ENCODE results near the gene NTHL1.

DNA sequence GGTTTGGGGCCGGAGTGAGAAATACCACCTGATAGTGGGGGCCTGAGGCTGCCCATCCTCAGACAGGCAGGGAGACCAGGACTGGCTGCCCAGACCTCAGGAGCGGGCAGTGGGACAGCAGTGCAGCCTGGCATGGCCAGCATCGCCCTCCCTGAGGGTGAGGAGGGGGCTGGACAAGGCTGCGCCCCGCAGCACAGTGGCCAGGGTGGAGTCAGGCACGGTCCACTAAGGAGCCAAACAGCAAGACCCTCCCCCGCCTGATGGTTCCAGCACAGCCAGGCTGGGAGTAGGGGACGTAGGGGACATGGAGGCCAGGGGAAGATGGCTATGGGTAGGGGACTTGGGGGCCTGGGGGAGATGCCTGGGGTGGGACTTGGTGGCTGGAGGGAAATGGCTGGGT, 41.3 kb downstream of the NTHL1 start:
- TF ChIP-seq, protein P1, sequence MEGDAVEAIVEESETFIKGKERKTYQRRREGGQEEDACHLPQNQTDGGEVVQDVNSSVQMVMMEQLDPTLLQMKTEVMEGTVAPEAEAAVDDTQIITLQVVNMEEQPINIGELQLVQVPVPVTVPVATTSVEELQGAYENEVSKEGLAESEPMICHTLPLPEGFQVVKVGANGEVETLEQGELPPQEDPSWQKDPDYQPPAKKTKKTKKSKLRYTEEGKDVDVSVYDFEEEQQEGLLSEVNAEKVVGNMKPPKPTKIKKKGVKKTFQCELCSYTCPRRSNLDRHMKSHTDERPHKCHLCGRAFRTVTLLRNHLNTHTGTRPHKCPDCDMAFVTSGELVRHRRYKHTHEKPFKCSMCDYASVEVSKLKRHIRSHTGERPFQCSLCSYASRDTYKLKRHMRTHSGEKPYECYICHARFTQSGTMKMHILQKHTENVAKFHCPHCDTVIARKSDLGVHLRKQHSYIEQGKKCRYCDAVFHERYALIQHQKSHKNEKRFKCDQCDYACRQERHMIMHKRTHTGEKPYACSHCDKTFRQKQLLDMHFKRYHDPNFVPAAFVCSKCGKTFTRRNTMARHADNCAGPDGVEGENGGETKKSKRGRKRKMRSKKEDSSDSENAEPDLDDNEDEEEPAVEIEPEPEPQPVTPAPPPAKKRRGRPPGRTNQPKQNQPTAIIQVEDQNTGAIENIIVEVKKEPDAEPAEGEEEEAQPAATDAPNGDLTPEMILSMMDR (IDR thresholded peaks at IDR 0.05; ENCODE audit: control extremely low read depth in 1 of 3, insufficient read depth in 1 of 3, low read depth in 1 of 3, low read length in 3 of 3), result no peak
- TF ChIP-seq CREB1 (IDR thresholded peaks at IDR 0.05) (no peak), CEBPB (IDR thresholded peaks at IDR 0.05; ENCODE audit: low read depth, low read length) (no peak), HDAC2 (IDR thresholded peaks at IDR 0.05; ENCODE audit: borderline replicate concordance in 1 of 2, low read depth in 2 of 2, low read length in 2 of 2) (no peak), SUZ12 (IDR thresholded peaks at IDR 0.05; ENCODE audit: low read length) (no peak), TBP (IDR thresholded peaks at IDR 0.05; ENCODE audit: low read depth, low read length) (no peak), EP300 (IDR thresholded peaks at IDR 0.05; ENCODE audit: borderline replicate concordance in 1 of 2, low read depth in 2 of 2, low read length in 2 of 2) (no peak), POLR2A (IDR thresholded peaks at IDR 0.05; ENCODE audit: control extremely low read depth in 1 of 2, low read depth in 2 of 2, low read length in 2 of 2) (no peak), RBBP5 (IDR thresholded peaks at IDR 0.05; ENCODE audit: borderline replicate concordance, low read depth, low read length) (no peak)
- TF ChIP-seq, protein P2, sequence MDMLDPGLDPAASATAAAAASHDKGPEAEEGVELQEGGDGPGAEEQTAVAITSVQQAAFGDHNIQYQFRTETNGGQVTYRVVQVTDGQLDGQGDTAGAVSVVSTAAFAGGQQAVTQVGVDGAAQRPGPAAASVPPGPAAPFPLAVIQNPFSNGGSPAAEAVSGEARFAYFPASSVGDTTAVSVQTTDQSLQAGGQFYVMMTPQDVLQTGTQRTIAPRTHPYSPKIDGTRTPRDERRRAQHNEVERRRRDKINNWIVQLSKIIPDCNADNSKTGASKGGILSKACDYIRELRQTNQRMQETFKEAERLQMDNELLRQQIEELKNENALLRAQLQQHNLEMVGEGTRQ (IDR thresholded peaks at IDR 0.05; ENCODE audit: low read length), result no peak

All from H1 (cell line).